Mesendoderm (in vitro differentiated cells): ENCODE results near the gene RPL13. TPM values are rescaled to one million over a fixed set of nuclear protein-coding genes. Genes with fewer than 3 reads are reported as not detected.
A peak's percentile ranks its signal among the peaks of the same experiment; 100 is the strongest.

Experiments
- DNase-seq: peaks from one replicate; pipeline ENCODE4 v3.0.0; 2013
- H2AK5ac ChIP-seq: 2 replicates; pipeline ENCODE4 v1.6.1; 2013; ENCODE audit warnings: low read length, inconsistent platforms
- H2BK120ac ChIP-seq: 2 replicates; pipeline ENCODE4 v1.6.1; 2013; ENCODE audit warnings: low read depth, mild to moderate bottlenecking, low read length, moderate library complexity, mixed read lengths
- H2BK15ac ChIP-seq: replicated peaks from 2 replicates; pipeline ENCODE4 v1.6.1; 2013; ENCODE audit warnings: low read depth, mild to moderate bottlenecking, moderate library complexity
- H2BK5ac ChIP-seq: 2 replicates; pipeline ENCODE4 v1.6.1; 2013; ENCODE audit warnings: low read length, inconsistent platforms
- H3K18ac ChIP-seq: 2 replicates; pipeline ENCODE4 v1.6.1; 2013; ENCODE audit warnings: mild to moderate bottlenecking, low read length, mixed read lengths
- H3K23ac ChIP-seq: one replicate; pipeline ENCODE4 v1.6.1; 2013; ENCODE audit warnings: low read length
- H3K27ac ChIP-seq: 2 replicates; pipeline ENCODE4 v1.5.1; 2013; ENCODE audit warnings: low read depth, mild to moderate bottlenecking, inconsistent platforms, low read length, moderate library complexity
- H3K27me3 ChIP-seq: 2 replicates; pipeline ENCODE4 v1.6.1; 2013; ENCODE audit warnings: low read length, control low read depth, mild to moderate bottlenecking, inconsistent platforms; ENCODE audit not compliant: insufficient read depth, poor library complexity
- H3K36me3 ChIP-seq: 2 replicates; pipeline ENCODE4 v1.6.1; 2013; ENCODE audit warnings: low read length, inconsistent platforms; ENCODE audit not compliant: control insufficient read depth, insufficient read depth
- H3K4ac ChIP-seq: one replicate; pipeline ENCODE4 v1.6.1; 2013; ENCODE audit warnings: low read depth, mild to moderate bottlenecking, low read length, moderate library complexity
- H3K4me1 ChIP-seq: 2 replicates; pipeline ENCODE4 v1.6.1; 2013; ENCODE audit warnings: low read depth, low read length, inconsistent platforms; ENCODE audit not compliant: control insufficient read depth
- H3K4me2 ChIP-seq: 2 replicates; pipeline ENCODE4 v1.6.1; 2013; ENCODE audit warnings: low read length
- H3K4me3 ChIP-seq: 2 replicates; pipeline ENCODE4 v1.5.1; 2013; ENCODE audit warnings: mild to moderate bottlenecking, low read length
- H3K56ac ChIP-seq: one replicate; pipeline ENCODE4 v1.6.1; 2013; ENCODE audit warnings: low read length
- H3K79me1 ChIP-seq: 2 replicates; pipeline ENCODE4 v1.6.1; 2013; ENCODE audit warnings: low read length, inconsistent platforms
- H3K79me2 ChIP-seq: 2 replicates; pipeline ENCODE4 v1.6.1; 2013; ENCODE audit warnings: mild to moderate bottlenecking, low read length; ENCODE audit not compliant: control insufficient read depth, insufficient read depth
- H3K9ac ChIP-seq: 2 replicates; pipeline ENCODE4 v1.6.1; 2013; ENCODE audit warnings: low read length, inconsistent platforms
- H4K5ac ChIP-seq: one replicate; pipeline ENCODE4 v1.6.1; 2013; ENCODE audit warnings: low read length
- H4K8ac ChIP-seq: one replicate; pipeline ENCODE4 v1.6.1; 2013; ENCODE audit warnings: low read depth, mild to moderate bottlenecking, control low read depth, low read length, moderate library complexity
- WGBS: extraction: QIAGEN DNeasy Blood & Tissue Kit; methylation state at CpG from one replicate; pipeline ENCODE4 v1.1.7; 2013; ENCODE audit warnings: low lambda C conversion rate, missing lambda C conversion rate; ENCODE audit not compliant: insufficient coverage; ENCODE audit errors: extremely low coverage; 5-methylcytosine and 5-hydroxymethylcytosine counted together
- polyA plus RNA-seq, 2 experiments: library from polyadenylated mRNA; stranded (reverse); fragments of 200-250 nt; gene quantifications; one replicate each; pipeline ENCODE4 v1.2.3, GENCODE V29; 2013

RPL13 gene
- 2,707 TPM for polyA plus RNA-seq (2013, experiment 1 of 2)
- polyA plus RNA-seq (2013, experiment 2 of 2), result 2,724 TPM

DNA sequence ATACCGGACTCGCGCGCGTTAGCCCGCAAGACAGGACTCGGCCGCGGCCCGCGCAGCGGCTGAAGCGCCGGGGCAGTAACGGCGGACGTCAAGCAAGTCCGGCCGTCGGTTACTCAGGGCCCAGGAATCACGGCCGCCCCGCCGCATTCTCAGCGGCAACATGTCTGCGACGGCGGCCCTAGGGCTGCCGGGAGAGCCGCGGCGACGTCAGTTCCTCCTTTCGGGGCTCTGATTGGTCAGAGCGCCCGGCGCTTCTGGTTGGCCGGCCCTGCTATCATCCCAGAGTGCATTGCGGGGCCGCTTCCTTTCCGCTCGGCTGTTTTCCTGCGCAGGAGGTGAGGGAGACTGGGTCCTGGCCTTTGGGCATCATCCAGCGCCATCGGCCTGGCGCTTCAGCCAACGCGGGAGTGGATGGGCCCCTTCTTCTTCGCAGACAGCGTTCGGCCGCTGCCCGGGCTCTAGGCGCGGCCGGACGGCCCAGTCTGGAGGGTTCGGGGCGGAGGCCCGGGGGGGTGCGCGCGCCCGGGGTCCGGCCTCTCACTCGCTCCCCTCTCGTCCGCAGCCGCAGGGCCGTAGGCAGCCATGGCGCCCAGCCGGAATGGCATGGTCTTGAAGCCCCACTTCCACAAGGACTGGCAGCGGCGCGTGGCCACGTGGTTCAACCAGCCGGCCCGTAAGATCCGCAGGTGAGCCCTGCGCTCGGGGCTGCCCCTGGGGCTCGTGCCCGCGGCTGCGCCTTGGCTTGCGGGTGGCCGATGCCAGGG, at the start of gene RPL13:
TSS of gene RPL13 (plus strand) at position 305 of the 764 bp plus-strand sequence. CDS start at position 583, 278 bp downstream.
- peaks cover 28% of the 10 kb centered on the region for H3K79me2 ChIP-seq
- H2BK5ac ChIP-seq, result peak within 1 kb of the TSS; percentile 91
- peak within 1 kb of the TSS; percentile 90 for H3K27ac ChIP-seq
- H4K8ac ChIP-seq, result peak within 1 kb of the TSS; percentile 69
- peak; percentile 98 for DNase-seq
- H2AK5ac ChIP-seq, result peak within 1 kb of the TSS; percentile 96
- H3K23ac ChIP-seq, result peak within 1 kb of the TSS; percentile 98
- peak within 1 kb of the TSS; percentile 98 for H3K4ac ChIP-seq
- H3K18ac ChIP-seq, result peak within 1 kb of the TSS; percentile 94
- no peaks in the 10 kb centered on the region for H3K27me3 ChIP-seq
- H3K36me3 ChIP-seq, result peaks cover 28% of the 10 kb centered on the region
- no peak within 1 kb of the TSS for H4K5ac ChIP-seq
- peak within 1 kb of the TSS; percentile 98 for H3K56ac ChIP-seq
- H3K4me1 ChIP-seq, result peaks cover 2% of the 10 kb centered on the region
- H3K4me2 ChIP-seq, result peak within 1 kb of the TSS; percentile 91
- H2BK120ac ChIP-seq, result no peak within 1 kb of the TSS
- H3K79me1 ChIP-seq, result peaks cover 15% of the 10 kb centered on the region
- H2BK15ac ChIP-seq, result no peak within 1 kb of the TSS
- WGBS, result no CpG with 5 or more reads among the region's 87 CpGs
- H3K4me3 ChIP-seq, result peak within 1 kb of the TSS; percentile 96
- H3K9ac ChIP-seq, result peak within 1 kb of the TSS; percentile 99

DNA sequence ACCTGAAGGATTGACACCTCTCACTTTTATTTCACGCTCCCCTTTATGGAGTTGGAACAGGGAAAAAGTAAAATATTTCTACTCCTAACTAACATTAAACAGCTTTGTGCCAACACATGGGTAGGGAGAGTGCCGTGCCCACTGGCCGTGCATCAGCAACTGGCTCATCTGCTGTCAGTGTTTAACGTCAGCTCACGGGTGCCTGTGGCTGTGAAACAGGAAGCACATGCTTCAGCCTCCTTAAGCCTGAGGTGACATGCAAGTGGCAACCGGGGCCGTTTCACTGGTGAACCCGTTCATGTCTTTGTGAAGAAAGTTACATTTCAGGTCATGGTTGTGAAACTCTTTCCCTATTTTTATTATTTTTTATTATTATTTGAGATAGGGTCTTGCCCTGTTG, 49.1 kb upstream of the RPL13 start:
- Histone ChIP-seq H3K36me3 (peaks cover 13% of the 10 kb centered on the region), H3K4me3 (no peak overlapping the region), H3K9ac (no peak overlapping the region), H3K23ac (no peak overlapping the region), H2BK5ac (no peak overlapping the region), H3K79me1 (peaks cover 9% of the 10 kb centered on the region), H3K27me3 (no peaks in the 10 kb centered on the region), H3K27ac (no peak overlapping the region), H2AK5ac (no peak overlapping the region), H3K56ac (no peak overlapping the region), H4K5ac (no peak overlapping the region), H3K79me2 (peaks cover 20% of the 10 kb centered on the region), H3K4me2 (no peak overlapping the region), H3K4me1 (no peaks in the 10 kb centered on the region), H2BK15ac (no peak overlapping the region), H3K18ac (no peak overlapping the region), H3K4ac (no peak overlapping the region), H2BK120ac (no peak overlapping the region), H4K8ac (no peak overlapping the region)
- no CpG with 5 or more reads among the region's 8 CpGs for WGBS
- DNase-seq, result no peak

DNA sequence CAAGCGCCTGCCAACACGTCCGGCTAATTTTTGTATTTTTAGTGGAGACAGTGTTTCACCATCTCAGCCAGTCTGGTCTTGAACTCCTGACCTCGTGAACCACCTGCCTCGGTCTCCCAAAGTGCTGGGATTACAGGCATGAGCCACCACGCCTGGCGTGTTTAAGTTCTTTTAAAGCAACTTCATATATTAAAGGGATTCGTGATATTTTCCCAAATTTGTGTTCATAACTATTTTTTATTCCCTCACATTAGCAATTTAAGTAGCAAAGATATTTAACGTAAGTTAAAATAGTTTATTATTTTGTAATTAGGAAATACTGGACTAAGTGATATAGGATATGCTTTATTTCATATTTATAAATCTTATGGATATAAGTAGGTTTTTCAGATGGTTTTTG, 48.0 kb upstream of the RPL13 start:
- Histone ChIP-seq H3K27ac (no peak overlapping the region), H3K79me2 (peaks cover 23% of the 10 kb centered on the region), H3K9ac (no peak overlapping the region), H3K4me3 (no peak overlapping the region), H3K18ac (no peak overlapping the region), H3K36me3 (peaks cover 15% of the 10 kb centered on the region), H3K79me1 (peaks cover 11% of the 10 kb centered on the region), H2AK5ac (no peak overlapping the region), H2BK5ac (no peak overlapping the region), H2BK120ac (no peak overlapping the region), H3K4me1 (no peaks in the 10 kb centered on the region), H3K23ac (no peak overlapping the region), H4K5ac (no peak overlapping the region), H3K4ac (no peak overlapping the region), H3K4me2 (no peak overlapping the region), H3K56ac (no peak overlapping the region), H4K8ac (no peak overlapping the region), H2BK15ac (no peak overlapping the region), H3K27me3 (no peaks in the 10 kb centered on the region)
- DNase-seq, result no peak
- WGBS, result 100% methylated on average over 1 of the region's 9 CpGs

DNA sequence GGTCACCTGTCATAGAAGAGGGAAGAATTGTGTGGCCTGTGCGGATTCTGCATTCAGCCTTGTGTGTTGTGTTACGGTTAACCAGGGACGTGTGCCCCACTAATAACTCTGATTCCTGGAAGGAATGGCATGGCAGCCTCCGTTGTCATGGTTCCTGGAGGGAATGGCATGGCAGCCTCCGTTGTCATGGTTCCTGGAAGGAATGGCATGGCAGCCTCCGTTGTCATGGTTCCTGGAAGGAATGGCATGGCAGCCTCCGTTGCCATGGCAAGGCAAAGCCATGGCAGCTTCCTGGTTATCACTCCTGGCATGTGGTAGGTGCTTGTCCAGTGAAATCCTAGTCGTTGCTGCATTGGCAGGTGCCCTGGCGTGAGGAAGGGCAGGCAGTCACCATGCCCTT, 43.4 kb upstream of the RPL13 start:
- no peak for DNase-seq
- H2BK15ac ChIP-seq, result no peak overlapping the region
- H3K23ac ChIP-seq, result no peak overlapping the region
- H3K36me3 ChIP-seq, result peaks cover 14% of the 10 kb centered on the region
- no peak overlapping the region for H3K27ac ChIP-seq
- H3K4me1 ChIP-seq, result no peaks in the 10 kb centered on the region
- H3K27me3 ChIP-seq, result no peaks in the 10 kb centered on the region
- no peak overlapping the region for H4K8ac ChIP-seq
- H3K4ac ChIP-seq, result no peak overlapping the region
- no CpG with 5 or more reads among the region's 9 CpGs for WGBS
- H4K5ac ChIP-seq, result no peak overlapping the region
- H3K18ac ChIP-seq, result no peak overlapping the region
- no peak overlapping the region for H2BK5ac ChIP-seq
- peaks cover 16% of the 10 kb centered on the region for H3K79me1 ChIP-seq
- H2BK120ac ChIP-seq, result no peak overlapping the region
- H3K56ac ChIP-seq, result no peak overlapping the region
- peaks cover 21% of the 10 kb centered on the region for H3K79me2 ChIP-seq
- no peak overlapping the region for H3K4me2 ChIP-seq
- no peak overlapping the region for H2AK5ac ChIP-seq
- no peak overlapping the region for H3K9ac ChIP-seq
- no peak overlapping the region for H3K4me3 ChIP-seq

DNA sequence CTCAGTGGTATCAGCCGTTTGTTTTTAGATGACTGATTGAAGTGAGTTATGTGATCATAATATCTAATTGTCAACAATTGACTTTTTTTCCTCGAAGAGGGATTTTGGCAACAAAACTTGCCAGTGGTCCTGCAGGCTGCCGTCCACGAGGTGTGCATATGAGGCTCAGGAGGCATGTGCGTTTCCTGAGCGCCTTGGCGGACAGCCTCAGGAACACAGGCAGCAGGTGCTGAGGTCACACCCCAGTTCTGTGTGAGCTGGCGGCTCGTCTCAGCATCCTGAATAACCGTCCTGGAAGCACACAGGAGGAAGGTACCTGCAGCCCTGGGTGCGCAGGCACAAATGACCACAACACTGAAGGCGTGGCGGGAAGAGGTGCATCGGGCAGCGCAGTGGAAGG, 40.6 kb upstream of the RPL13 start:
- Histone ChIP-seq H3K4me2 (no peak overlapping the region), H3K27ac (no peak overlapping the region), H3K27me3 (no peaks in the 10 kb centered on the region), H3K56ac (no peak overlapping the region), H3K23ac (no peak overlapping the region), H4K5ac (no peak overlapping the region), H3K18ac (no peak overlapping the region), H3K79me1 (peaks cover 19% of the 10 kb centered on the region), H2BK5ac (no peak overlapping the region), H2BK120ac (no peak overlapping the region), H3K9ac (no peak overlapping the region), H2AK5ac (no peak overlapping the region), H3K4me3 (no peak overlapping the region), H4K8ac (no peak overlapping the region), H3K36me3 (peaks cover 9% of the 10 kb centered on the region), H3K4ac (no peak overlapping the region), H3K79me2 (peaks cover 21% of the 10 kb centered on the region), H3K4me1 (no peaks in the 10 kb centered on the region), H2BK15ac (no peak overlapping the region)
- WGBS, result no CpG with 5 or more reads among the region's 15 CpGs
- DNase-seq, result no peak
